Measurements from ENCODE around the gene CCDC88A.

DNA sequence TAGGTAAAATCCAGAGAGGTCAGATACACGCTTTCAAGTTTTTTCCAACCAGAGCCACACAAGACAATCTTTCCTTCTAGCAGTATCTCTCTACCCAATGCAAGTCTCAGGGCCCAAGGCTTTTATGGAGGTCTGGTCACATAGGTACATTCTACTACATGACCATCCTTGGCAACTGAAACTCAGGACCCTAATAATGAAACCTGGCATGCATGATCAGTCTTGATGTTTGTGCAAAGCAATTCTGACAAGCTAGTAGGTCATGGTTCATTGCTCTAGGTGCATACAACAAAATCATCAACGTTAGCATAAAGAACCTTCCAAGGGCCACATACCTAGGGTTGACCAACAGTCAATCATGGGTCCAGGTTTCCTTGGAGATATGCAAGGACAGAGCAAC lies 33.2 kb upstream of the CCDC88A start:
- TF ChIP-seq, protein P1, sequence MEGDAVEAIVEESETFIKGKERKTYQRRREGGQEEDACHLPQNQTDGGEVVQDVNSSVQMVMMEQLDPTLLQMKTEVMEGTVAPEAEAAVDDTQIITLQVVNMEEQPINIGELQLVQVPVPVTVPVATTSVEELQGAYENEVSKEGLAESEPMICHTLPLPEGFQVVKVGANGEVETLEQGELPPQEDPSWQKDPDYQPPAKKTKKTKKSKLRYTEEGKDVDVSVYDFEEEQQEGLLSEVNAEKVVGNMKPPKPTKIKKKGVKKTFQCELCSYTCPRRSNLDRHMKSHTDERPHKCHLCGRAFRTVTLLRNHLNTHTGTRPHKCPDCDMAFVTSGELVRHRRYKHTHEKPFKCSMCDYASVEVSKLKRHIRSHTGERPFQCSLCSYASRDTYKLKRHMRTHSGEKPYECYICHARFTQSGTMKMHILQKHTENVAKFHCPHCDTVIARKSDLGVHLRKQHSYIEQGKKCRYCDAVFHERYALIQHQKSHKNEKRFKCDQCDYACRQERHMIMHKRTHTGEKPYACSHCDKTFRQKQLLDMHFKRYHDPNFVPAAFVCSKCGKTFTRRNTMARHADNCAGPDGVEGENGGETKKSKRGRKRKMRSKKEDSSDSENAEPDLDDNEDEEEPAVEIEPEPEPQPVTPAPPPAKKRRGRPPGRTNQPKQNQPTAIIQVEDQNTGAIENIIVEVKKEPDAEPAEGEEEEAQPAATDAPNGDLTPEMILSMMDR (conservative IDR thresholded peaks at IDR 0.05; ENCODE audit: low read depth in 2 of 2) = no peak
- TF ChIP-seq CREB1 (CRISPR knock-in tag; IDR thresholded peaks at IDR 0.05; ENCODE audit: low read depth) (no peak), POLR2AphosphoS5 (IDR thresholded peaks at IDR 0.05; ENCODE audit: low read depth) (no peak)
- TF ChIP-seq, protein P2, sequence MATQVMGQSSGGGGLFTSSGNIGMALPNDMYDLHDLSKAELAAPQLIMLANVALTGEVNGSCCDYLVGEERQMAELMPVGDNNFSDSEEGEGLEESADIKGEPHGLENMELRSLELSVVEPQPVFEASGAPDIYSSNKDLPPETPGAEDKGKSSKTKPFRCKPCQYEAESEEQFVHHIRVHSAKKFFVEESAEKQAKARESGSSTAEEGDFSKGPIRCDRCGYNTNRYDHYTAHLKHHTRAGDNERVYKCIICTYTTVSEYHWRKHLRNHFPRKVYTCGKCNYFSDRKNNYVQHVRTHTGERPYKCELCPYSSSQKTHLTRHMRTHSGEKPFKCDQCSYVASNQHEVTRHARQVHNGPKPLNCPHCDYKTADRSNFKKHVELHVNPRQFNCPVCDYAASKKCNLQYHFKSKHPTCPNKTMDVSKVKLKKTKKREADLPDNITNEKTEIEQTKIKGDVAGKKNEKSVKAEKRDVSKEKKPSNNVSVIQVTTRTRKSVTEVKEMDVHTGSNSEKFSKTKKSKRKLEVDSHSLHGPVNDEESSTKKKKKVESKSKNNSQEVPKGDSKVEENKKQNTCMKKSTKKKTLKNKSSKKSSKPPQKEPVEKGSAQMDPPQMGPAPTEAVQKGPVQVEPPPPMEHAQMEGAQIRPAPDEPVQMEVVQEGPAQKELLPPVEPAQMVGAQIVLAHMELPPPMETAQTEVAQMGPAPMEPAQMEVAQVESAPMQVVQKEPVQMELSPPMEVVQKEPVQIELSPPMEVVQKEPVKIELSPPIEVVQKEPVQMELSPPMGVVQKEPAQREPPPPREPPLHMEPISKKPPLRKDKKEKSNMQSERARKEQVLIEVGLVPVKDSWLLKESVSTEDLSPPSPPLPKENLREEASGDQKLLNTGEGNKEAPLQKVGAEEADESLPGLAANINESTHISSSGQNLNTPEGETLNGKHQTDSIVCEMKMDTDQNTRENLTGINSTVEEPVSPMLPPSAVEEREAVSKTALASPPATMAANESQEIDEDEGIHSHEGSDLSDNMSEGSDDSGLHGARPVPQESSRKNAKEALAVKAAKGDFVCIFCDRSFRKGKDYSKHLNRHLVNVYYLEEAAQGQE (IDR thresholded peaks at IDR 0.05; ENCODE audit: unreplicated experiment) = no peak
